WTC11 (cell line): ENCODE measurements around the gene PEX26. TPM values are rescaled to one million over a fixed set of nuclear protein-coding genes. Genes with fewer than 3 reads are reported as not detected.

Experiments used
- ATAC-seq: fragments of 200-7000 bp; cut with Tn5 transposase; 2 replicates; pipeline ENCODE4 v1.10.0; 2021; ENCODE audit warnings: mild to moderate bottlenecking, moderate library complexity
- CTCF ChIA-PET: fragments of 300-600 bp; sonication (Branson Sonifier 250); formaldehyde crosslinking; loops from one replicate; lab custom pipeline; 2021; ENCODE audit warnings: antibody characterized with exemption; lab: Charles Lee
- POLR2A ChIA-PET: fragments of 350-600 bp; sonication (Branson Sonifier 250); formaldehyde crosslinking; loops from one replicate; lab custom pipeline; 2021; ENCODE audit warnings: antibody characterized with exemption; lab: Charles Lee
- DNase-seq: peaks from one replicate; pipeline ENCODE4 v3.0.0; 2021; ENCODE audit warnings: low spot score
- H3K27ac Mint-ChIP-seq: 2 replicates; pipeline ENCODE4 v1.8.0; 2021; ENCODE audit warnings: mixed read lengths
- H3K27me3 Mint-ChIP-seq: 2 replicates; pipeline ENCODE4 v1.8.0; 2021; ENCODE audit warnings: low read depth, mild to moderate bottlenecking, moderate library complexity, mixed read lengths
- H3K36me3 Mint-ChIP-seq: 2 replicates; pipeline ENCODE4 v1.8.0; 2021; ENCODE audit warnings: mixed read lengths
- H3K4me1 Mint-ChIP-seq: 2 replicates; pipeline ENCODE4 v1.8.0; 2022; ENCODE audit warnings: mixed read lengths
- H3K4me3 Mint-ChIP-seq: 2 replicates; pipeline ENCODE4 v1.8.0; 2021; ENCODE audit warnings: mild to moderate bottlenecking, moderate library complexity, mixed read lengths
- H3K9me3 Mint-ChIP-seq: 2 replicates; pipeline ENCODE4 v1.8.0; 2021; ENCODE audit warnings: mixed read lengths
- ATF3 ChIP-seq: sonication (generic); formaldehyde crosslinking; conservative IDR thresholded peaks from 2 replicates; pipeline ENCODE4 v1.8.1; 2022; ENCODE audit warnings: mild to moderate bottlenecking, missing genetic modification reagents
- E2F1 ChIP-seq: sonication (generic); formaldehyde crosslinking; IDR thresholded peaks from 2 replicates; pipeline ENCODE4 v1.8.0; 2022; ENCODE audit warnings: mild to moderate bottlenecking, missing genetic modification reagents
- FOXP1 ChIP-seq: sonication (generic); formaldehyde crosslinking; IDR thresholded peaks from 2 replicates; pipeline ENCODE4 v1.8.0; 2022; ENCODE audit warnings: missing genetic modification reagents, mild to moderate bottlenecking, moderate library complexity, borderline replicate concordance
- GABPB1 ChIP-seq: sonication (generic); formaldehyde crosslinking; IDR thresholded peaks from 2 replicates; pipeline ENCODE4 v1.8.1; 2023; ENCODE audit warnings: mild to moderate bottlenecking, missing genetic modification reagents
- GTF2I ChIP-seq: fragments of 250-450 bp; sonication (Bioruptor Pico); conservative IDR thresholded peaks from 2 replicates; pipeline ENCODE4 v1.4.0; 2021; ENCODE audit warnings: mild to moderate bottlenecking
- HMGXB4 ChIP-seq: sonication (generic); formaldehyde crosslinking; IDR thresholded peaks from 2 replicates; pipeline ENCODE4 v1.8.1; 2023; ENCODE audit warnings: mild to moderate bottlenecking, moderate library complexity, missing genetic modification reagents
- NR1H2 ChIP-seq: sonication (generic); formaldehyde crosslinking; IDR thresholded peaks from 2 replicates; pipeline ENCODE4 v1.9.0; 2021; ENCODE audit warnings: mild to moderate bottlenecking, moderate library complexity, missing genetic modification reagents
- OVOL2 ChIP-seq: fragments of 250-450 bp; sonication (Bioruptor Pico); IDR thresholded peaks from 2 replicates; pipeline ENCODE4 v1.9.0; 2021; ENCODE audit warnings: mild to moderate bottlenecking, borderline replicate concordance
- PRRX2 ChIP-seq: fragments of 250-450 bp; sonication (Bioruptor Pico); IDR thresholded peaks from 2 replicates; pipeline ENCODE4 v1.8.0; 2021; ENCODE audit warnings: mild to moderate bottlenecking
- RORB ChIP-seq: fragments of 250-450 bp; sonication (Bioruptor Pico); IDR thresholded peaks from 2 replicates; pipeline ENCODE4 v1.9.0; 2021; ENCODE audit warnings: mild to moderate bottlenecking
- SP1 ChIP-seq: sonication (generic); formaldehyde crosslinking; conservative IDR thresholded peaks from 2 replicates; pipeline ENCODE4 v1.8.1; 2022; ENCODE audit warnings: missing genetic modification reagents
- STAT6 ChIP-seq: sonication (generic); formaldehyde crosslinking; conservative IDR thresholded peaks from 2 replicates; pipeline ENCODE4 v1.8.1; 2023; ENCODE audit warnings: mild to moderate bottlenecking, low read depth, missing genetic modification reagents, moderate library complexity
- ZMAT4 ChIP-seq: fragments of 250-450 bp; sonication (Bioruptor Pico); IDR thresholded peaks from 2 replicates; pipeline ENCODE4 v1.9.0; 2021; ENCODE audit warnings: mild to moderate bottlenecking
- ZNF121 ChIP-seq: sonication (generic); formaldehyde crosslinking; IDR thresholded peaks from 2 replicates; pipeline ENCODE4 v1.8.0; 2023; ENCODE audit warnings: missing genetic modification reagents
- ZNF219 ChIP-seq: sonication (generic); formaldehyde crosslinking; IDR thresholded peaks from 2 replicates; pipeline ENCODE4 v1.8.0; 2023; ENCODE audit warnings: missing genetic modification reagents, mild to moderate bottlenecking, borderline replicate concordance
- ZNF423 ChIP-seq: fragments of 250-450 bp; sonication (Bioruptor Pico); IDR thresholded peaks from 2 replicates; pipeline ENCODE4 v2.1.2; 2022; ENCODE audit warnings: mild to moderate bottlenecking, moderate library complexity
- ZNF532 ChIP-seq: fragments of 250-450 bp; sonication (Bioruptor Pico); IDR thresholded peaks from 2 replicates; pipeline ENCODE4 v1.9.0; 2021; ENCODE audit warnings: mild to moderate bottlenecking, borderline replicate concordance
- total RNA-seq: library from RNA; stranded (reverse); gene quantifications from 3 replicates; pipeline ENCODE4 v1.2.3, GENCODE V29; 2021
- TF ChIP-seq, protein P1 (sequence below): sonication (generic); formaldehyde crosslinking; IDR thresholded peaks from 2 replicates; pipeline ENCODE4 v1.8.1; 2022; ENCODE audit warnings: low read depth, missing genetic modification reagents, borderline replicate concordance
- TF ChIP-seq, protein P2 (sequence below): sonication (generic); formaldehyde crosslinking; IDR thresholded peaks from 2 replicates; pipeline ENCODE4 v1.8.0; 2022; ENCODE audit warnings: mild to moderate bottlenecking, missing genetic modification reagents

PEX26 gene
- total RNA-seq, 1 experiment from 2014 or later, result 52.3 TPM

DNA sequence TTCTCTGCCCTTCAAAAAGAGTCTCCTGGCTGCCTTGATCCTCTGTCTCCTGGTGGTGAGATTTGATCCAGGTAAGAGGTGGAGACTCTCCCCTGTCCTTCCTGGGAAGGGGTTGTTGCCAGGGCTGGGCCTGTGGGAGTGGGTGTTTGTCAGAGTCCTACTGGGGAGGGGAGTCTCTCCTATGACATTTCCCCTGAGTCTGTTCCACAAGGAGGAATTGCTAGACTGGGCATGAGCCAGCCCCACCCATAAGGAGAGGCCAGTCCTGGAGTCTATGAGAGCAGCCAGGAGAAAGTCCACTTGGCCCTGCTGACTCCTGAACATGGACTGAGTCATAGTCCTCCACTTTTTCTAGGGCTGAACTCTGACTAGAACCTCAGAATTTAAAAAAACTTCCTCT lies 7.4 kb downstream of the PEX26 start (continued):
- TF ChIP-seq ATF3 (CRISPR knock-in tag), result no peak
- no peak for TF ChIP-seq ZNF219 (CRISPR knock-in tag)
- TF ChIP-seq E2F1 (CRISPR knock-in tag), result no peak
- no peak for TF ChIP-seq ZNF423 (CRISPR knock-in tag)
- TF ChIP-seq GTF2I (CRISPR knock-in tag), result no peak
- no peak for TF ChIP-seq STAT6 (CRISPR knock-in tag)
- no peak for TF ChIP-seq PRRX2 (CRISPR knock-in tag)
- TF ChIP-seq NR1H2 (CRISPR knock-in tag), result no peak

DNA sequence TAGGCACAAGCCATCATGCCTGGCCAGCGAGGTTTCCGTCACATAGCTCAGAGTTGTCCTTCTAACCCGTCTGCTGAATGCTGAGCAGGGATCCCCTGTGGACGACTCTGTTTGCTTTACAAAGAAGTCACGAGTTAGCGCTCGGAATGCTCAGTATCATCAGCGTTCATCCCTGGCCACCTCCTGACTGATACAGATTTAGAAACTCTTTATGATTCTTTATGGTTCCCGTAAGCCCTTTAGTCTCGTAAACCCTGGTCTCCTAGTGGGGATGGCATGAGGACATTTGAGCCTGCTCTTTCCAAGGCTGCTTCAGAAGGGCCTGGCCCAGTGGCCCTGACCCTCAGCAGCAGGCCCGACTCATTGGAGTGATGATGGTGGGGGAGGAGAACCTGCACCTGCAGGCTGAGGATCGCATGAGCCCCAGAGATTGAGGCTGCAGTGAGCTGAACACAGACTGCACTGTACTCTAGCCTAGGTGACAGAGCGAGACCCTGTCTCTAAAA lies 9.6 kb downstream of the PEX26 start:
- H3K27ac Mint-ChIP-seq, result no peak overlapping the region
- ATAC-seq (no peak), DNase-seq (no peak)
- ChIA-PET POLR2A (no interaction called here), CTCF (interaction anchor here (1.1 kb wide), 1 partner anchor 319 kb away, joined by 3 read pairs; no protein-coding TSS in a partner anchor)
- H3K36me3 Mint-ChIP-seq, result peaks cover 56% of the 10 kb centered on the region
- no peak overlapping the region for H3K4me3 Mint-ChIP-seq
- TF ChIP-seq ZMAT4 (CRISPR knock-in tag) (no peak), OVOL2 (CRISPR knock-in tag) (no peak), FOXP1 (no peak), GTF2I (CRISPR knock-in tag) (no peak), ZNF121 (CRISPR knock-in tag) (no peak), SP1 (no peak), HMGXB4 (CRISPR knock-in tag) (no peak), GABPB1 (CRISPR knock-in tag) (no peak), ZNF532 (no peak), RORB (CRISPR knock-in tag) (no peak)
- TF ChIP-seq, protein P1, sequence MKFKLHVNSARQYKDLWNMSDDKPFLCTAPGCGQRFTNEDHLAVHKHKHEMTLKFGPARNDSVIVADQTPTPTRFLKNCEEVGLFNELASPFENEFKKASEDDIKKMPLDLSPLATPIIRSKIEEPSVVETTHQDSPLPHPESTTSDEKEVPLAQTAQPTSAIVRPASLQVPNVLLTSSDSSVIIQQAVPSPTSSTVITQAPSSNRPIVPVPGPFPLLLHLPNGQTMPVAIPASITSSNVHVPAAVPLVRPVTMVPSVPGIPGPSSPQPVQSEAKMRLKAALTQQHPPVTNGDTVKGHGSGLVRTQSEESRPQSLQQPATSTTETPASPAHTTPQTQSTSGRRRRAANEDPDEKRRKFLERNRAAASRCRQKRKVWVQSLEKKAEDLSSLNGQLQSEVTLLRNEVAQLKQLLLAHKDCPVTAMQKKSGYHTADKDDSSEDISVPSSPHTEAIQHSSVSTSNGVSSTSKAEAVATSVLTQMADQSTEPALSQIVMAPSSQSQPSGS (CRISPR knock-in tag), result no peak
- TF ChIP-seq, protein P2, sequence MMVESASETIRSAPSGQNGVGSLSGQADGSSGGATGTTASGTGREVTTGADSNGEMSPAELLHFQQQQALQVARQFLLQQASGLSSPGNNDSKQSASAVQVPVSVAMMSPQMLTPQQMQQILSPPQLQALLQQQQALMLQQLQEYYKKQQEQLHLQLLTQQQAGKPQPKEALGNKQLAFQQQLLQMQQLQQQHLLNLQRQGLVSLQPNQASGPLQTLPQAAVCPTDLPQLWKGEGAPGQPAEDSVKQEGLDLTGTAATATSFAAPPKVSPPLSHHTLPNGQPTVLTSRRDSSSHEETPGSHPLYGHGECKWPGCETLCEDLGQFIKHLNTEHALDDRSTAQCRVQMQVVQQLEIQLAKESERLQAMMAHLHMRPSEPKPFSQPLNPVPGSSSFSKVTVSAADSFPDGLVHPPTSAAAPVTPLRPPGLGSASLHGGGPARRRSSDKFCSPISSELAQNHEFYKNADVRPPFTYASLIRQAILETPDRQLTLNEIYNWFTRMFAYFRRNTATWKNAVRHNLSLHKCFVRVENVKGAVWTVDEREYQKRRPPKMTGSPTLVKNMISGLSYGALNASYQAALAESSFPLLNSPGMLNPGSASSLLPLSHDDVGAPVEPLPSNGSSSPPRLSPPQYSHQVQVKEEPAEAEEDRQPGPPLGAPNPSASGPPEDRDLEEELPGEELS, result no peak
- H3K4me1 Mint-ChIP-seq, result no peaks in the 10 kb centered on the region
- H3K27me3 Mint-ChIP-seq, result no peaks in the 10 kb centered on the region
- H3K9me3 Mint-ChIP-seq, result no peaks in the 10 kb centered on the region
